Activated CD4-positive, alpha-beta T cell treated with anti-CD3 and anti-CD28 coated beads, Interleukin-2, amount 50 U/mL, for 4 hours (primary cell): ENCODE results near the gene FGGY.

Experiments used
- DNase-seq, 2 experiments: peaks; one replicate each; pipeline ENCODE4 v3.0.0-alpha.2; 2020

The FGGY gene

DNA sequence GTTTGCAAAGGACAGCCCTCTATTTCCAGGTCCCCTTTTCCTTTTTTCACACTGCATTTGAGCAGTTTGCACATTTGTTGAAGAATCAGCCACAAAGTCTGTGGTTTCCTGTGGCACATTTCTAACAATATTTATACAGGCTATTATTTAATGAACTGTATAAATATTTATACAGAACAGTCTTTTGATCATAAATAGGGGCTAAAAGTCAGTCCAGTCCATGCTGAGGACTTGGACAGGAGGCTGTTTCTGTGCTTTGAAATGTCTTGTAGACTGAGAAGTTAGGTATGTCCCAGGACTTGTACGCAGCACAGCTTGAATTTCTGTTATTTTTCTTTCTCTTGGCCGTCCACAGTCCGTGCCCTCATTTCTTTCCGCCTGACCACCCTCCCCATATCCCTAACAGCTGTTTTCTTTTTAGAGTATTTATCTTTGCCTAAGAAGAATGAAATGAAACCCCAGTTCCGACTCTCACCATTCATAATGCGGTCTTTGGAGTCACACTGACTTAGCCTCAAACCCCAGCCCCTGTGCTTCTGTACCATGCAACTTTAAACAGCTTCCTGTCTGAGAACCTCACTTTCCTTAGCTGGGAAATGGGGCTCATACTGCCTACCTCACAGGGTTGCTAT lies 19.7 kb downstream of the FGGY start:
- DNase-seq, result no peak

DNA sequence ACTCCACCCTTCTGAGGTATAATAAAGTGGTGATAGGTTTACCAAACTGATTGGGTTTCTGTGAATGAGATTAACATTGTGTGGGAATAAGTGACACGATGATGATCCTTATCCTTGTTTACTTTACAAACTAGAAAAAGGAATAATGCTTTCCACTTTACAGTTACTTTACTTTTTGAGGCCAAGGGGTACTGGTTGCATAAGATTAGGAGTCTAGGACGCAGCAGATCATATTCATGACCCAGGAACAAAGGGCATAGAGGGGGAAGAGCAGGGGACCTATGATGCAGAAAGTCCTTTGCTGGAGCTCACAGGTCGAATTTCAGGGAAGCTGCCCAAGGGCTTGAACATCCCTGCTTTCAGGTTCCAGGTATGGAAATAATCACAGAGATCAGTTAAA lies 20.4 kb downstream of the FGGY start:
- no peak for DNase-seq

- no peak for DNase-seq
Measured at GRCh38 chr1:59317780-59318179, 20.9 kb downstream of the FGGY start.

- no peak for DNase-seq
Measured at GRCh38 chr1:59318271-59318860, 21.5 kb downstream of the FGGY start.

DNA sequence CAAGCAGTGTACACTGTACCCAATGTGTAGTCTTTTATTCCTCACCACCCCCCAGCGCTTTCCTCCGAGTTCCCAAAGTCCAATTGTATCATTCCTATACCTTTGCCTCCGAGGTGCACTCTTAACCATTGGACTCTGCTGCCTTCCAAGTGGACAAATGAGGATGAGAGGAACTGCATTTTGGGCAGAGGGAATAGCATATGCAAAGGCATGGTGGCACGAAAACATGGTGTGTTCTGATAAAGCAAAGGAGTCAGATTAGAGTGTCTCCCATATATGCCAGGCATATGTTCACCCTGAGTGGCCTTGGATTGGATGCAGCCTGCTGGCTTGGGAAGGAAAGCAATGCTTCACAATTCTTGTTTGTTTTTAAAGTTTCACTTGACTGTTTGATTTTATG lies 25.5 kb downstream of the FGGY start:
- no peak for DNase-seq

- DNase-seq, result no peak
Measured at GRCh38 chr1:59322814-59323213, 25.9 kb downstream of the FGGY start.

DNA sequence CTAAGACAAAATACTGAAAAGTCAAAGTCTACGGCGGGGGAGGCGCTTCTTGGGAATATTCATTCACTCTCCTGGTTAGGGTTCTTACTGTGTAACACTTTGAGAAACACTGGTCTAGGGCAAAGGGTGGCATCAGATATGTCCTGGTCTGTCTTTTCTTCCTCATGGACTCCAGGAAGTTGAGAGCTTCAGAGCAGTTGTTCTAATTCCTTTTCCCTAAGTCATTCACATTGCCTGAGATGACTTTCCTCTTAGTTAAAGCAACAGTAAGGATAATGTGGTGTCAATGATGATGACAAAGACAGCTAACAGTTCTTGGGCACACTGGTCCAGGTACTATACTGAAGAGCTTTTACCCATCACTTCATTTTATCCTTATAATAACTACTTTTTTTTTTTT lies 27.0 kb downstream of the FGGY start:
- no peak for DNase-seq

GRCh38 chr1:59328353-59328752 lies 31.5 kb downstream of the FGGY start:
- no peak for DNase-seq

DNA sequence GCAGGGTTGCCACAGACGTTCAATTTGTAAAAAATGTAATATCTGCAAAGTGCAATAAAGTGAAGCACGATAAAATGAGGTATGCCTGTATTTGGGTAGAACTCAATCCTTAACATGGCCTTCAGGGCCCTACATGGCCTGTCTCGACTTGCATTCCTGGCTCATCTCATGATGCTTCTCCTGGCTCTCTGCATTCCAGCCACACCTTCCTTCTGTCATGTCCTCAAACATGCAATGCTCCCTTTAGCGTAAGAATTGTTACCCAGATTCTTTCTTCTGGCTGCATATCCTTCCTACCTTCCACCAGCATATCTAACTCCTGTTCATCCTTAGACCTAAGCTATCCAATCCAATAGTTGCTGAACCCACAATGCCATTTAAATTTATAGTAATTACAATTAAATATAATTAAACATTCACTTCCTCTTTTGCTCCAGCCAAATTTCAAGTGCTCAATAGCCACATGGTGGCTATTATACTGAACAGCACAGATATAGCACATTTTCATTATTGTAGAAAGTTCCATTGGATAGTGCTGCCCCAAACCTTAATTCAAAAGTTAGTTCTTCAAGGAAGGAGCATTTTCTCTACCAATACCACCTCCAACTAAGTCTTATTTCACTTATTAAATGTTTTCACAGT lies 32.6 kb downstream of the FGGY start:
- DNase-seq, result no peak

- DNase-seq, result no peak
Measured at GRCh38 chr1:59331686-59332620, 35.1 kb downstream of the FGGY start.

DNA sequence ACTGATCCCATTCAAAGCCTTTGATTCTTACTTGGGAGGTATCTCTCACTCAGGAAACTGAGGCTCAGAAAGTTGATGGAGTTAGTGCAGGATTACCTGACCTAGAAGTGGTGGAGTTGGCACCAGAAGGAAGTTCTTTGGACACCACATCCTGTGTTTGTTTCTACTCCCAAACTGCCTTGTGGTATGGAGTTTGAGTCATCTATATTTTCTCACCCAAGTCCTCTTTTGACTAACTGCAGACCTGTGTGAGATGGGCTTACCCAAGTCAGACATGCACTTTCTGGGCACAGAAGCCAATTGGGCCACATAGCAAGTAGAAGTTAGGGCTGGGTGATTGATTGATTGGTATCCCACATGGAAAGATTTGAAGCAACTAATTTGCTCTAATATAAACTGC lies 36.1 kb downstream of the FGGY start:
- no peak for DNase-seq

DNA sequence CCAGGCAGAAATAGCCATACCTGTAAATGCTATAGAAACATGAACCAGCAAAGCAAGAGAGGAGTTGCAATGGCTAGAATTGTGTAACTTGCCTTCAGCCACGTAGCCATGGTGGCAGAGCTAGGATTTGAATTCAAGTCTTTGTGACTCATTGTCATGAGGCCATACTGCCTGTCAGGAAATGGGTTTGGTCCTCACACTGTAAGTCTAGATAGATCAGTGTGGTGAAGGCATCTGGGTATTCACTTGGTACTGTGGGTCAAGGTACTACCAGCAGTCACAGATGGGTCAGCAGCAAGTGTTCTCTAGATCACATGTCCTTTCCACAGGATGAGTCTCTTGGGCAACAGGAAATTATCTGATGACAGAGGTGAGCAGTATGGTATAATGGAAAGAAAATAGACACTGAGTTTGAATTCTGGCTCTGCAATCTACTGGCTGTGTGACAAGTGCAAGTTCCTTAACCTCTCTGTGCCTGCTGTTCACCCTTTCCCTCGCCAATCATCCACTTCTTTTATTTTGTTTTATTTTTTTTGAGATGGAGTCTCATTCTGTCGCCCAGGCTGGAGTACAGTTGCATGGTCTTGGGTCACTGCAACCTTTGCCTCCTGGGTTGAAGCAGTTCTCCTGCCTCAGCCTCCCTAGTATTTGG lies 36.9 kb downstream of the FGGY start:
- no peak for DNase-seq

GRCh38 chr1:59340411-59341307 lies 43.8 kb downstream of the FGGY start:
- no peak for DNase-seq

- no peak for DNase-seq
Measured at GRCh38 chr1:59342801-59343575, 46.1 kb downstream of the FGGY start.

DNA sequence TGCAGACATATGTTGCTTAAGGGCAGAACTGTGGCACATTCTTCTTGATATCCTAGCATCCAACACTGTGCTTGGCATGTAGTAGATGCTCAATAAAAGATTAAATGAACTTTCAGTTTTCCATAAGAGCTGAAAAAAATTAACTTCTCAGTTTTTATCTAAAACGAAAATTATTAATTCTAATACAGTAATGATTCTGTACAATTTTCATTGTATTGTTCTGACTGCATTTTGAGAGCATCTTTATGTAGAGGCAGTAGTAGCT lies 46.6 kb downstream of the FGGY start:
- no peak for DNase-seq

- no peak for DNase-seq
Measured at GRCh38 chr1:59345221-59345620, 48.3 kb downstream of the FGGY start.

GRCh38 chr1:59346429-59346828 lies 49.5 kb downstream of the FGGY start:
- no peak for DNase-seq

GRCh38 chr1:59349101-59349500 lies 52.2 kb downstream of the FGGY start:
- no peak for DNase-seq

GRCh38 chr1:59350521-59350920 lies 53.6 kb downstream of the FGGY start:
- no peak for DNase-seq

DNA sequence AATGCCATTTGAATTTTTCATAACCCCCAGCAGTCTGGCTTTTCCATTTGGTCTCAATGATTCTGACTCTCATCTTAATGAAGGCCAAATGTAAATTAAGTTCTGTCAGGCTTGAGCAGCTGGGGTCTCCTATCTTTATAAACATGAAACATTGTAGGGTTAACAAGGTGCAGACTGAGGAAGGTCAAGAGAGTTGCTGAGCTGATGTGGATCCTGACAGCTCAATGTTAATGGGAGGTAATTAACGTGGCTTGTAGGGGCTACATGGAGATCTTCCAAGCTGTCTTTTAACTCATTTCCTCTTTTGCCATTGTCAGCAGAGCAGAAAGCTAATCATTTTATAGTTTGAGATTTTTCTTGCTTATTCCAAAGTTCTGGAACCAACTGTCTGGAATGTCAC lies 55.2 kb downstream of the FGGY start:
- no peak for DNase-seq

DNA sequence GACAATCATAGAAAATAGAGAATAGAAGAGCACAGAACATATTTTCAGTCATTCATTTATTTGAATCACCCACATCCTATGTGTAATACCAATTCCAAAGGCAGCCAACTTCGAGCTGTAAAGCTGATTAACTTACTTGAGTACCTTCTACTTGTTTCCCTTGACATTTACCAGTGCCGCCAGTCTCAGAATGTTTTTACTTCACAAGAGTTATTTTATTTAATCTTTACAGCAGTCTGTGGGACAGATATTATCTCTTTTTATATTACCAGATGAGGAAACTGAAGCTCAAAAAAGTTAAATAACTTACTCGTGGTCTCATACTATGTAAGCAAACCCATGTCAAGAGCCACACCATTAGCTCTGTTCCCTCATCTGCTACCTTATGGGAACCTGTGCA lies 56.6 kb downstream of the FGGY start:
- no peak for DNase-seq
